Adipocyte (in vitro differentiated cells): ENCODE results near the gene SMAP1.

ENCODE experiments used
- DNase-seq: peaks from one replicate; pipeline ENCODE4 v3.0.0-alpha.2; 2015; ENCODE audit warnings: low read depth
- H3K27me3 ChIP-seq: replicated peaks from 2 replicates; pipeline ENCODE4 v1.7.0; 2013; ENCODE audit warnings: mild to moderate bottlenecking, low read length, moderate library complexity; ENCODE audit not compliant: control insufficient read depth, insufficient read depth
- H3K36me3 ChIP-seq: 2 replicates; pipeline ENCODE4 v1.7.0; 2013; ENCODE audit warnings: low read length, mild to moderate bottlenecking, moderate library complexity; ENCODE audit not compliant: control insufficient read depth, insufficient read depth, severe bottlenecking
- H3K4me1 ChIP-seq: 2 replicates; pipeline ENCODE4 v1.7.0; 2013; ENCODE audit warnings: mild to moderate bottlenecking, low read length, moderate library complexity; ENCODE audit not compliant: control insufficient read depth, insufficient read depth
- H3K4me3 ChIP-seq: 2 replicates; pipeline ENCODE4 v1.7.0; 2013; ENCODE audit warnings: mild to moderate bottlenecking, low read length, moderate library complexity
- H3K9ac ChIP-seq: 2 replicates; pipeline ENCODE4 v1.7.0; 2013; ENCODE audit warnings: mild to moderate bottlenecking, low read length, moderate library complexity
- H3K9me3 ChIP-seq: 2 replicates; pipeline ENCODE4 v1.7.0; 2013; ENCODE audit warnings: mild to moderate bottlenecking, low read length, moderate library complexity; ENCODE audit not compliant: control insufficient read depth

The SMAP1 gene

DNA sequence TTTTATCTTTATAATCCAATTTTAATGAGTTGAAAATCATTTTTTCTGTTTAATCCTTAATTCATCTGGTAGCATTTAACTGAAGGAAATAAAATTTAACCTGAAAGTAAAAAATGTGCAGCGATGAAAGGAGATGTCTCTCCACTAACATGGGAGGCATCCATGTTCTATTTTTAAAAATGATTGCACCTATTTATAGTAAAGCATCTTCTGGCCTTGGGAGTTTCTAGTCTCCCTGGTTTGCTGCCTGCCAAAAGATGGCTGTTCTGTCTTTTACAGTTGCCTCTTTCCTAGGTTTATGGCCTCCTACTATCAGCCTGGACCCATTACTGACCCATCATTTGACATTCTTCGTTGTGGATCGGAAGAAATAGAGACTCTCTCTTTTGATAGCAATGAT is 146.2 kb downstream of the SMAP1 start:
- H3K9ac ChIP-seq: no peak overlapping the region
- DNase-seq: no peak
- no peaks in the 10 kb centered on the region for H3K4me1 ChIP-seq
- peaks cover 4% of the 10 kb centered on the region for H3K36me3 ChIP-seq
- H3K27me3 ChIP-seq: no peaks in the 10 kb centered on the region
- H3K9me3 ChIP-seq: no peaks in the 10 kb centered on the region
- H3K4me3 ChIP-seq: no peak overlapping the region

DNA sequence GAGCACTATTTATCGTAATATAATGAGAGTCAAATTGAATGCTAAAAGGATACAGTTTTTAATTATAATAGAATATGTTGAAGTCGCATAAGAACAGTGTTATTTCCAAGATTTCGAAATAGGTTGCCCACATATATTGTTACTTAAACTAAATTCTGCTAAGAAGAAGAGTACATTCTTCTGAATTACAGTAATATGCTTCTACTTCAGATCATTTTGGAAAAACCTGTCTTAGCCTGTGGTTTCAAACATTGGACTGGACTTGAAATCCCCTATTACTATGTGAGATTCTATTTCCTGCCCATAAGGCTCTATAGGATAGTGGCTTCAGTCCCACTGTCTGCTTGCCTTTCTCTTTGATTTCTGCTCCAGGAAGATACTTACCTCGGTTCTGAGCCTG is 152.0 kb downstream of the SMAP1 start:
- H3K36me3 ChIP-seq: no peaks in the 10 kb centered on the region

DNA sequence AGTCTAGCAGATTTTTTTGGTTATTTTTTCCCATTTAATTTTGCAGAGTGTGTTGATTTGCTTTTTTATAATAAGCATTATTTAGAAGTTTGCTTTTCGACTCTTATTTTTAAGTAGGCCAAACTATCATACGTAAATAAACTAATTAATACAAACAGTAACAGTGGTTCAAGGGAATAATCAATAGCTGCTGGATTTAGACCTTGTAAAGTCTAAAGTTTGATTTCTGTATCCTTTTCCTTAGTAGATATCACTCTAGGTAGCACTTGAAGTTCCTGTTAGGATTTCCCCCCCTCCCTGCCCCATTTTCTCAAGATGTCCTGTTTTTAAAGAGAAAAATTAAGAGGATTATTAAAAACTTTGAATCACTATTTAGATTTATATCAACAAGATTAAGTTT is 153.1 kb downstream of the SMAP1 start:
- Histone ChIP-seq H3K9ac (no peak overlapping the region), H3K9me3 (peaks cover 3% of the 10 kb centered on the region), H3K36me3 (no peaks in the 10 kb centered on the region), H3K4me1 (peaks cover 18% of the 10 kb centered on the region), H3K27me3 (no peaks in the 10 kb centered on the region), H3K4me3 (no peak overlapping the region)
- DNase-seq: no peak

More for the DNA sequence above, 152.0 kb downstream of the SMAP1 start:
- H3K9ac ChIP-seq: no peak overlapping the region
- peaks cover 18% of the 10 kb centered on the region for H3K4me1 ChIP-seq
- H3K9me3 ChIP-seq: peaks cover 3% of the 10 kb centered on the region
- peak; percentile 46 for DNase-seq
- H3K27me3 ChIP-seq: no peaks in the 10 kb centered on the region
- no peak overlapping the region for H3K4me3 ChIP-seq

DNA sequence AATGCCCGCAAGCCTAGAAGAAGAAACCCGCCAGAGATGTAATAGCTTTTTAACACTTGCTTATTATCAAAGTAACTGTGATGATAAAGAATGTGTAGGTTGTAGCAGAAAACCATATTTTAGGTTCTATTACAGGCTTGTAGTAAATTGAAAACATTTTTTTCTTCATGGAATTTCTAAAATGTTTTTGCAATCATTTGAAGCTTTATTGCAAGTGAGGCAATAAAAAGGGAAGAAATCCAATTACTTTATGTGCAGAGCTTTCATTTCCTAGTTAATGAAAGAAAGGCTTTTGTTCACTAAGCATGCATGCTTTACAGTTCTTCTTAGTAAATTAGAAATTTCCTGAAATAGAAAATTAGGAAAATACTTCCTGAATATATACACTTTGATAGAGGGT is 154.1 kb downstream of the SMAP1 start:
- H3K4me1 ChIP-seq: peaks cover 18% of the 10 kb centered on the region
- no peaks in the 10 kb centered on the region for H3K36me3 ChIP-seq
- no peak overlapping the region for H3K9ac ChIP-seq
- H3K4me3 ChIP-seq: no peak overlapping the region
- peak; percentile 53 for DNase-seq
- H3K9me3 ChIP-seq: peaks cover 3% of the 10 kb centered on the region
- H3K27me3 ChIP-seq: no peaks in the 10 kb centered on the region

DNA sequence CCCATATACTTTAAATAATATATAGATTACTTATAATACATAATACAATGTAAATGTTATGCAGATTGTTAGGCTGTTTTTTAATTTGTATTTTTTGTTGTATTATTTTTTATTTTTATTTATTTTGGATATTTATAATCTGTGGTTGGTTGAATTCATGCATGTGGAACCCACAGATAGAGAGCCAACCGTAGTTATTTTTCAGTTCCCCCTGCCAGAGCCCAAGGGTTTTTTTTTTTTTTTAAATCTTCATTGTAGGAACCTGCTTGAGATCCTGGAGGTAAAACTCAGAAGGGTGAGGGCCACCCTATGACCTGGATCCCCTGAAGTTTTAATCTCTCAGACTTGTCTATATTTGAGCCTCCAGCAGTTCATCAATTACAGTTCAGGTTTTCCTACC is 156.0 kb downstream of the SMAP1 start:
- no peak overlapping the region for H3K9ac ChIP-seq
- peaks cover 3% of the 10 kb centered on the region for H3K9me3 ChIP-seq
- H3K27me3 ChIP-seq: no peaks in the 10 kb centered on the region

DNA sequence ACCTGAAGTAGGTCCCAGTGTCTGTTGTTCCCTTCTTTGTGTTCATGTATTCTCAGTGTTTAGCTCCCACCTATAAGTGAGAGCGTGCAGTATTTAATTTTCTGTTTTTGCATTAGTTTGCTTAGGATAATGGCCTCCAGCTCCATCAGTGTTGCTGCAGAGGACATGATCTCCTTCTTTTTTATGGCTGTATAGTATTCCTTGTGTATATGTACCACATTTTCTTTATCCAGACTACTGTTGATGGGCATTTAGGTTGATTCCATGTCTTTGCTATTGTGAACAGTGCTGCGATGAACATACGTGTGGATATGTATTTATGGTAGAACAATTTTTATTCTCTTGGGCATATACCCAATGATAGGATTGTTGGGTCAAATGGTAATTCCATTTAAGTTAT is 163.7 kb downstream of the SMAP1 start:
- H3K4me3 ChIP-seq: no peak overlapping the region
- DNase-seq: no peak
- H3K27me3 ChIP-seq: no peaks in the 10 kb centered on the region
- no peak overlapping the region for H3K9ac ChIP-seq
- peaks cover 15% of the 10 kb centered on the region for H3K4me1 ChIP-seq
- no peaks in the 10 kb centered on the region for H3K36me3 ChIP-seq
- H3K9me3 ChIP-seq: no peaks in the 10 kb centered on the region

More for the DNA sequence above, 156.0 kb downstream of the SMAP1 start:
- no peak overlapping the region for H3K4me3 ChIP-seq
- H3K4me1 ChIP-seq: peaks cover 18% of the 10 kb centered on the region
- DNase-seq: no peak
- H3K36me3 ChIP-seq: no peaks in the 10 kb centered on the region

DNA sequence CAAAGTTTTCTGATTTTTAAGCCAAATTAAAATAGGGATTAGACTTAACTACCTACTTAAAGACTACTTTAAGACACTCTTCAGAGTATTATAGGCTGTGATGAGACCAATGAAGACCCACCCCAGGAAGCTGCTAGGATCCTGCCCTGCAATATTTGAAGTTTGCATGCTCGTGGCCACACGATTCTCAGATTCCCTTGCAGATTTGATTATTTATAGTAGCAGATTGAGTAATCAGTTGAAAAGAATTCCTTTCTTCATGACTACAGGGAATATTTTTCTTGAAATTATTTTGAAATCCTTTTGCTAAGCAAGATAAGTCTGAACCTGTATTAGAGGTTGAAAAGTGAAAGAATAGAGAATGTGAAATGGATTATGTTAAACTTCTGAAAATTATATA is 166.8 kb downstream of the SMAP1 start:
- H3K4me1 ChIP-seq: peaks cover 15% of the 10 kb centered on the region
- peak; percentile 77 for DNase-seq
- no peaks in the 10 kb centered on the region for H3K9me3 ChIP-seq

DNA sequence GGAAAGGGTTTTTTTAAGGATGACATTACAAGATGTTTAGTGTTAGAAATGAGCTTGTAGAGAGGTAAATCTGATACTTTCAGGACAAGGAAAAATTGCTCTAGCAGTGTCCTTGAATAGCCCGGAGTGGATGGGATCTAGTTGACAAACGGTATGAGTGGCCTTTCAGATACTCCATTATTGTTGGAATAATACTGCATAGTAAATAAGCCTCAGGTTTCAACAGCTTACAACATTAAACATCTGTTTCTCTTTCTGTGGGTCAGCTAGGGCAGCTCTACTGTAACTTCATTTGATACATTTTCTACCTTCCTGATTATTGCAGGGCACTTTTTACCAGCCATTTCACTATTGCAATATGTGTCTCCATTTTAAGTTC is 171.2 kb downstream of the SMAP1 start:
- peak; percentile 42 for DNase-seq
- H3K4me1 ChIP-seq: peaks cover 10% of the 10 kb centered on the region
- no peaks in the 10 kb centered on the region for H3K36me3 ChIP-seq
- H3K9me3 ChIP-seq: no peaks in the 10 kb centered on the region
- H3K4me3 ChIP-seq: no peak overlapping the region
- H3K27me3 ChIP-seq: no peaks in the 10 kb centered on the region
- no peak overlapping the region for H3K9ac ChIP-seq

More for the DNA sequence above, 166.8 kb downstream of the SMAP1 start:
- Histone ChIP-seq H3K9ac (peak overlapping the region; percentile 55), H3K4me3 (peak overlapping the region; percentile 69), H3K36me3 (no peaks in the 10 kb centered on the region), H3K27me3 (no peaks in the 10 kb centered on the region)

DNA sequence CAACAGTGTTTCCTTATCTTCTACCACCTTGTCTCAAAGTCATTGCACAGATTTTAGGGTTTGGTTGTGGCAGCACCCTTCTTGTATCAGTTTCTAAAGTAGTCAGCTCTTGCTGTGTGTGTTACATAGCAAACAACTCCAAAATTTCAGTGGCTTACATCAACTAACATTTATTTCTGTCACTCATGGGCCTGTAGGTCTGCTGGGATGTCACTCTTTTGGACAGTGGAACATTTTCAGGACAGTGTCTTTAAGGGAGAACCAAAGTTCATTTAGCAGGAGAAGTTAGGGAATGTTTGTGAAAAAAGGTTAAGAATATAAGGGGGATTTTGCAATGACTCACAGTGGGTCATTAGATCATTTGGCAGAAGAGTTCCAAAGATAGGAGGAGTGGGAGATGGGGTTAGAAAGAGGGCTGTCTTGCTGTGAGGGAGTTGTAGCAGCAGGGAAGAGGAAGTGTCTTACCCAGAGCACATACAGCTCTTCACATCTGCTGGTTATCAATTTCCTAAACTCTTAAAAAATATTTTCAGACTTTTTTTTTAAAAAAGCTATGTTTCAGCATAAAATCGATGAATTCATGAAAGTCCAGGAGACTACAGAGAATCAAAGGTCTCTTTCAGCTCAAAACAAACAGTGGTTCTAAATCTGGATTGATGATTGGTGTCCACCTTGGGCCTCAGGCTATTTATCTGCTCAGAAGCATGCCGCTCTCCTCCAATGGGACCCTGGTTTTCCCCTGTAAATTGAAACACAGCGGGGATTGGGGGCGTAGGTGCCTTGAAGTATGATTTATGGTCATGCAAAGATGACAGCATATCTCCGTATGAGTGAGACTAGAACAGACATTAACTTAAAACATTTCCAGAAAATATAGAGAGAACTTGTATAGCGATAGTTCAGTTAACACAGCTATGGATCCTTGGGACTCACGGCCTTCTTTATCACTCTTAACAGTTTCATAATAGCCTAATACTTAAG is 171.9 kb downstream of the SMAP1 start:
- DNase-seq: no peak
- H3K36me3 ChIP-seq: no peaks in the 10 kb centered on the region
- no peaks in the 10 kb centered on the region for H3K9me3 ChIP-seq
- H3K4me1 ChIP-seq: peaks cover 3% of the 10 kb centered on the region
- no peak overlapping the region for H3K4me3 ChIP-seq
- H3K9ac ChIP-seq: no peak overlapping the region
- no peaks in the 10 kb centered on the region for H3K27me3 ChIP-seq

DNA sequence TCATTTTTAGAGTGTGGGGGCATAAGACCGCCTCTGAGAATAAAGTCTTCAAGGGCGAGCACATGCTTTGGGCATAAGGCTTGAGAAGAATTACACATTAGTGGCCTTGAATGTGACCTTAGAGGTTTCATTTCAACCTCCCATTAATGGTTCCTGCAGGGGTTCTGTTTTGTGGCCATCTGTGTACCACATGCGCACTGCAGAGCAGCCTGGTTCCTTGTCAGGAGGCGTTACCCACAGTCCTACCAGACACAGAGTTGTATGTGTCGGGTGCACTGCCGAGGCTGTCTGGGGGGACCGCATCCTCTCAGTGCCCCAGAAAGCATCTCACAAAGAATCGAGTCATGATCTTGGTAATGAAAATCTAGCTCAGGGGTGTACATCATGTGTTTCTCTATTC is 173.4 kb downstream of the SMAP1 start:
- Histone ChIP-seq H3K4me1 (no peaks in the 10 kb centered on the region), H3K9me3 (no peaks in the 10 kb centered on the region), H3K27me3 (no peaks in the 10 kb centered on the region), H3K9ac (no peak overlapping the region), H3K4me3 (no peak overlapping the region), H3K36me3 (no peaks in the 10 kb centered on the region)
- no peak for DNase-seq

DNA sequence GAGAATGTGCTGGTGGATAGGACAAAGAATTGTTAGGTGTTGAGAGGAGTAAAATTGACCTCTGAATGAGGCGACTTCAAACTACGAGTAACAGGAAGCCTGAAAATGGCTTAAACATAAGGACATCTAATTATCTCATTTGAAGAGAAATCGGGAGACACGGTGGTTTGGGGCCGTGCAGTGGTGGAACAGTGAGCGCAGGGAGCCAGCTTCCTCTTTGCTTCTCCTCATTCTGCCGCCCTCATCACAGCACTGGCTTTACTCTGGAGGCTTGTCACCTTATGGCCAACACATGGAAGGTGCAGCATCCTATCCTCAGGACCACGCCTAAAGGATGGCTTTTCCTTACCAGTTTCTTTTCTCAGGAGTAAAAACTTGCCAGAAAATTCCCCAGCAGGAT is 174.9 kb downstream of the SMAP1 start:
- no peak for DNase-seq
- no peaks in the 10 kb centered on the region for H3K36me3 ChIP-seq
- H3K27me3 ChIP-seq: no peaks in the 10 kb centered on the region
- no peaks in the 10 kb centered on the region for H3K4me1 ChIP-seq
- no peak overlapping the region for H3K4me3 ChIP-seq
- H3K9ac ChIP-seq: no peak overlapping the region
- H3K9me3 ChIP-seq: no peaks in the 10 kb centered on the region
